Measurements from ENCODE around the gene TTC28.

TTC28 gene

GRCh38 chr22:28115426-28115825 is 564.2 kb downstream of the TTC28 start:
- no peaks in the 10 kb centered on the region for H3K9me3 ChIP-seq
- TF ChIP-seq CTCF (IDR thresholded peaks at IDR 0.05), result no peak
- no peak overlapping the region for H3K4me3 ChIP-seq (ENCODE audit: low read depth in 1 of 2, low read length in 1 of 2)
- H3K27ac ChIP-seq, result no peak overlapping the region
- H3K27me3 ChIP-seq, result no peaks in the 10 kb centered on the region
- H3K4me1 ChIP-seq (ENCODE audit: control insufficient read depth in 1 of 2, insufficient read depth in 1 of 2, low read depth in 1 of 2, low read length in 1 of 2), result no peaks in the 10 kb centered on the region
- no peaks in the 10 kb centered on the region for H3K36me3 ChIP-seq

- Histone ChIP-seq H3K4me3 (ENCODE audit: low read depth in 1 of 2, low read length in 1 of 2) (no peak overlapping the region), H3K9me3 (no peaks in the 10 kb centered on the region), H3K27me3 (no peaks in the 10 kb centered on the region), H3K27ac (no peak overlapping the region), H3K36me3 (no peaks in the 10 kb centered on the region), H3K4me1 (ENCODE audit: control insufficient read depth in 1 of 2, insufficient read depth in 1 of 2, low read depth in 1 of 2, low read length in 1 of 2) (no peaks in the 10 kb centered on the region)
- no peak for TF ChIP-seq CTCF (IDR thresholded peaks at IDR 0.05)
Observed at GRCh38 chr22:28112548-28113043, 567.0 kb downstream of the TTC28 start.

GRCh38 chr22:28112190-28112544 is 567.5 kb downstream of the TTC28 start:
- H3K36me3 ChIP-seq, result no peaks in the 10 kb centered on the region
- TF ChIP-seq CTCF (IDR thresholded peaks at IDR 0.05), result no peak
- H3K9me3 ChIP-seq, result no peaks in the 10 kb centered on the region
- no peaks in the 10 kb centered on the region for H3K27me3 ChIP-seq
- H3K27ac ChIP-seq, result no peak overlapping the region
- no peak overlapping the region for H3K4me3 ChIP-seq (ENCODE audit: low read depth in 1 of 2, low read length in 1 of 2)
- no peaks in the 10 kb centered on the region for H3K4me1 ChIP-seq (ENCODE audit: control insufficient read depth in 1 of 2, insufficient read depth in 1 of 2, low read depth in 1 of 2, low read length in 1 of 2)

GRCh38 chr22:28111501-28112189 is 568.0 kb downstream of the TTC28 start:
- no peaks in the 10 kb centered on the region for H3K27me3 ChIP-seq
- H3K4me1 ChIP-seq (ENCODE audit: control insufficient read depth in 1 of 2, insufficient read depth in 1 of 2, low read depth in 1 of 2, low read length in 1 of 2), result no peaks in the 10 kb centered on the region
- no peak overlapping the region for H3K4me3 ChIP-seq (ENCODE audit: low read depth in 1 of 2, low read length in 1 of 2)
- no peaks in the 10 kb centered on the region for H3K9me3 ChIP-seq
- no peak overlapping the region for H3K27ac ChIP-seq
- TF ChIP-seq CTCF (IDR thresholded peaks at IDR 0.05), result no peak
- H3K36me3 ChIP-seq, result no peaks in the 10 kb centered on the region

GRCh38 chr22:28108851-28109250 is 570.8 kb downstream of the TTC28 start:
- Histone ChIP-seq H3K27ac (no peak overlapping the region), H3K4me3 (ENCODE audit: low read depth in 1 of 2, low read length in 1 of 2) (no peak overlapping the region), H3K4me1 (ENCODE audit: control insufficient read depth in 1 of 2, insufficient read depth in 1 of 2, low read depth in 1 of 2, low read length in 1 of 2) (no peaks in the 10 kb centered on the region), H3K27me3 (no peaks in the 10 kb centered on the region), H3K36me3 (no peaks in the 10 kb centered on the region), H3K9me3 (no peaks in the 10 kb centered on the region)
- TF ChIP-seq CTCF (IDR thresholded peaks at IDR 0.05), result no peak

Measured in neutrophil (primary cell).